CD4-positive, alpha-beta T cell treated with Interleukin-10 for 1 hour (primary cell): ENCODE measurements around the gene PKD1L1.
"Not testable (repeated sequence)": the region's sequence is repeated elsewhere in the genome, so short reads cannot be mapped to it uniquely, and the experiment has no call there.

ENCODE experiments used
- DNase-seq: peaks from one replicate; pipeline ENCODE4 v3.0.0-alpha.2; 2020

Gene PKD1L1

DNA sequence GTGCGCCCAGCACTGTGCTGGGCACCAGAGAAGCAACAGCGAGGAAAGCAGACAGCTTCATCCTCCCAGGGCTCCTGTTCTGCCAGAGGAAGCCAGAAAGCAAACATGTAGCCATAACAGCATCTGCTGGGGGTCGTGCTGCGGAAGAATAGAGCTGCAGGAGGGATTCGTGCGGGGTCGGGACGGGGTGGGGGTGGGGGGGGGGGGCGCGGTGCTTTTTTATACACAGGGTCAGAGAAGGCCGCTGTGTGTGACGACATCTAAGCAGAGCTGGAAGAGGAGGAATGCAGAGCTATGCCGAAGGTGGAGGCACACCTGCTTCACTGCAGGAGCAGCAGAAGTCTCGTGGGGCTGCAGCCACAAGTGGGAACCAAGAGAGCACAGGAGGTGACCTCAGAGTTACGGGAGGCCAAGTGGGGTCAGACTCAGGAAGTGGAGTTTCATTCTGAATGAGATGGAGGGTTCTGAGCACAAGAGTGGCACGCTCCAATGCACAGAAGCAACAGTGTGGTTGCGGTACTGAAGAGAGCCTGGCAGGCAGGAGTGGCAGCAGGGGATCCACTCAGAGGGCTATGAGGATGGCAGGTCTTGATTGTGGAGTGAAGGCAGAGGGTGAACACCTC lies 11.1 kb downstream of the PKD1L1 start:
- DNase-seq = no peak

DNA sequence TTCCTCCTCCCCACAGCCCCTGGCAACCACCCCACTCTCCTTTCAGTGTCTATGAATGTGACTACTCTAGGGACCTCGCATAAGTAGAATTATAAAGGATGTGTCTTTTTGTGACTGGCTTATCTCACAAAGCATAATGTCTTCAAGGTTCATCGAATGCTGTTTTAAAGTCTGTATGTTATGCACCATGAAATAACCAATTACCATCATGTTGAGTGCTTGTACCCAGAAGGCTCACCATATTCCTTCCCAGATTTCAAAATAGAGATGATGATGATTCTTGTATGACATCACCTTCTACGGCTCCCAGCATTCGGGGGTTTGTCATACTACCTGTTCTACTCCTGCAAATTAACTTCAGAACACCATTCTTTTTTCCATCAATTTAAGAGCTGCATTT lies 11.9 kb downstream of the PKD1L1 start:
- no peak for DNase-seq

- DNase-seq = no peak
Measured at GRCh38 chr7:47935336-47935735, 12.9 kb downstream of the PKD1L1 start.

GRCh38 chr7:47934831-47935230 lies 13.4 kb downstream of the PKD1L1 start:
- DNase-seq = no peak

DNA sequence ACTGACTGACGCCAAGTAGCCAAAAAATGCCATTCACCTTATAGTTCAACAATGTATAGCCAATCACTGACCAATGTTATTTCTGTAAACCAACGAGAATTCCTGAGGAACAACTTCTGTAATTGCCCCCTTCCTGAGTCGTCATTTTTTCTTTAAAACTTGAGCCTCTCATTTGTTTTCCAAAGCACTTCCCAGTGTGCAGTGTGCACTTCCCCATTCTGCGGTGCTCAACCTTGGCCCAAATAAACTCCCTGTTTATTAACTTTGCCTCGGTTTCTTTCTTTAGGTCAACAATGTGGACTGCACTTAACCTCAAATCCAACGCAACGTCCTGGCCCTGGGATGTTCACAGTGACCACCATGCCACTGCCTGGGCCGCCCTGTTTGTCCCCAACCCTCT lies 15.1 kb downstream of the PKD1L1 start:
- no peak for DNase-seq

DNA sequence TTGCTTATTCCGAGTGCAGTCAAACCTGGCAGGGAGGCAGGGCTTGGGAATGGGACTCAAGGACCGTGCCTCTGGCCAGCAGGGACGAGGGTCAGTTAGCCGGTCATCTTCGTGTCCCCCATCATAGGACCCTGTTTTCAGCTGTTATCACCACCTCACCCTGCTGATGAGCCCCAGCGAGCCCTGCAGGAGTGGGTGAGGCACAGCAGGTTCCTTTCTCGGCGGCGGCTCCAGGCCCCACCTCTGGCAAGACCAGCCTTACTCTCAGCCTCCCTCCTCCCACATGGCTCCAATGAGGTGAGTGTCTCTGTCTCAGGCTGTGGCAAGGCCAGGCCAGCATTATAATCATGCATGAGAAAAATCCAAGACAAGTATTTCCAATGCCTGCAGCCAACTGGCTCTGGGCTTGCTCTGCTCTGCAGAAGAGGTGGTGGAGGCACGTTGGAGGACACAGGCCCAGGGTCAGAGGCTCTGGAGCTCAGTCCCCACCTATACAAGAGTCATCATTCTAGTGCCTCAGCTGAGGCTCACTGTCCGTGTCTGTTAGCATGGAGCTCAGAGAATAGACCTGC lies 15.7 kb downstream of the PKD1L1 start:
- DNase-seq = no peak

DNA sequence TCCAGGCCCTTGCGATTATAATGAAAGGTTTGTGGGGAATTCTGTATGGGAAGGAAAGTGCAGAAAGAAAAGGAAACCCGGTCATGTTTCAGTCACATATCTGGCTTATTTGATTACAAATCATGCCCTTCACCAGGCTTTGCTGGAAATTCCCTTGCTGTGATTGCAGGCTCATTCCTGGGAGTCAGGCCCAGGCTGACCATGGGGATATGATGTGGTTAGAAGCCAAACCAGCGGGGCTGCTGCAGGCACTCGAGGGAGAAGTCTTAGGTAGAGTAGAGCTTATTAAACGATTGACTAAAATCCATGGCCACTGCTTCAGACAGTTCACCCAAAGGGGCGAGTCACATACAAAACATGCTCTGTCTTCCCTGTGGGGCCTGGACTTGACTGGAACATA lies 16.2 kb downstream of the PKD1L1 start:
- DNase-seq = no peak

DNA sequence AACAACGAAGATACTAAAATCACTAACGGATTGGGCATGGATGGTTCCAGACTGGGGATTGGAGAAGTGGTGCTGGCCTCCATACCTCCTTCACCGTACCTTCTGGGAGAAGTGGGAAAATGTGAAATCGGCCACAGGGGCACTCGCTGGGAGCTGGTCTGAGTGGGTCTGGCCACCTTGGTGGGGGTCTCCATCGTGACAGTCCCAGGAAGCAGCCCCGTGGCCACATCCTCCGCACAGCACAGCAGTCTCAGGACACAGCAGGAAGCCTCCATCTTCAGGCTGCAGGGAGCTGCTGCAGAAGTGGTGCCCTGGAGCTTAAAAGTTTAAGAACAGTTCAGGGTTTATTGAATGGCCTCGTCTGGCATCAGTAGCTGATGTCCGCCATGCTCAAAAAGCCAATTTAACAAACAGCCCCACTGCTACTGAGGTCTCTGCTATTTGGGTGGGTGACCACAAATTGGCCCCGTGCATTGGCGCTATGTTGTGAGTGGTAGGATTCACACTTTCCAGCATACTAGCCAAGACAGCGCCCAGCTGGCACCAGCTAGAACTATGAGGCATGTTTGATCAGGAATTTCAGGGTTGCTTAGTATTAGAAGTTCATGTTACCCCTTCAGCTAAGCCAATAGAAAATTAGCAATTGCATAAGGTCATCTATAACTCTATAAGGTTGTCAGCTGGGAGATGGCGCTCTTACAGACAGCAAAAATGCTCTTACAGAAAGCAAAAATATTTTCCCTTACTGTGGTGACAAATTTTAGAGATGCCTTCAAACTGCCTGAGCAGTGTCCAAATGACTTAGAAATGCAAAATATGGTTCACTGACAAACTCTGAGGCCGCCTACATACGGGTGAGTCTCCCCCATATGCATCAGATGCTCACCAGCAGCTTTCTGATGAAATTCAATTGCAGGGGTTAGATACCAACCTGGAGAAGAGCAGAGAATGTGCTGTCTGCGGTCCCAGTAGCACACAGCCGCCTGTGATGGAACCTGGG lies 17.0 kb downstream of the PKD1L1 start:
- DNase-seq = no peak

GRCh38 chr7:47924266-47924665 lies 24.0 kb downstream of the PKD1L1 start:
- no peak for DNase-seq

GRCh38 chr7:47923081-47923875 lies 25.0 kb downstream of the PKD1L1 start:
- not testable (repeated sequence) for DNase-seq

GRCh38 chr7:47916514-47916913 lies 31.8 kb downstream of the PKD1L1 start:
- not testable (repeated sequence) for DNase-seq

DNA sequence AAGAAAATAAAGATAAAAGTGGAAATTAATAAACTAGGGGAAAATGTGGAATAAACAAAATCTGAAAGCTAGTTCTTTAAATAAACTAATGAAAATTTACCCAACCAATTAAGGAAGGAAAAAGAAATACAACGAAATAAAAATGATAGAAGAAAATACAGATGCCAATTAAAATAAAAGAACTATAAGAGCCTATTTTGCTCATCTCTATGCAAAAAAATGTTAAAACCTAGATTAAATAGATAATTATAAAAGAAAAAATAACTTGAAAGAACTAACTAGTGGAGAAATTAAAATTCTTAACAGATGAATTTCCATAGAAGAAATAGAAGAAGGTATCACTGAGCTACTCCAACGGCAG lies 32.7 kb downstream of the PKD1L1 start:
- no peak for DNase-seq

DNA sequence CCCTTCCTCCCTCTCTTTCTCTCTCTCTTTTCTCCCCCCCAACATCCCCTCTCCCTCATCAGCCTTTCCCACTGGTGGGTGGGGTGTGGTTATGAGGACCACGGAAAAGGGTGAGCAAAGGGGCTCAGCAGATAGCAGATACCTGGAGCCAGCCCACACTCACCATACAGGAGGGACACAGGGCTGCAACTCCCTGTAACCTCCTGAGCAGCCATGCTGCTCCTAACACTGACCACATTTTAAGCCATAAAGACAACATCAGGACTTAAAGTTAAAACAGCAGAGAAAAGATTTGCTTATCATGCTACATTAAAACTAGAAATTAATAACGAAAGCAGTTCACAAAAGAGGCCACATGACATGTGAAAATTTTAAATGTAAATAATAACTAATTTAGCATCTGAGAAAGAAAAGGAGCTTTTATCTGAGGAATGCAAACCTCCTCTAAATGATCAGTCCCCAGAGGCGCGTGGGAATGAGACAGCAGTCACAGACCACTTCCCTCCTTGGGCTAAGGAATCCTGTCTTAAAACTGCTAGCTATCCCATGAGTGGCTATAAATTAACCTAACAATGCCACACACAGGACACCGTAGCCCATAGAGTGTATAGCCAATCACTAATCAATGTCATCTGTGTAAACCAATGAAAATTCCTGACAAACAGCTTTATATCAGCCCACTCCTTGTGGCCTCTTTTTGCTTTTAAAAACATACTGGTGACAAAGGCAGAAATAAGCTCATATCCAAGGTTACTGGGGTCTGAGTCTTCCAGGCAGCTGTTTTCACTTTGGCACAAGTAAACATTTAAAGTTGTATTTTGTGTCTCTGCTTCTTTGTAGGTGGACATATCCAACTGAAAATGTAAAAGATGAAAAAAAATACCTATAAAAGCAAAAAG lies 33.3 kb downstream of the PKD1L1 start:
- DNase-seq = no peak

DNA sequence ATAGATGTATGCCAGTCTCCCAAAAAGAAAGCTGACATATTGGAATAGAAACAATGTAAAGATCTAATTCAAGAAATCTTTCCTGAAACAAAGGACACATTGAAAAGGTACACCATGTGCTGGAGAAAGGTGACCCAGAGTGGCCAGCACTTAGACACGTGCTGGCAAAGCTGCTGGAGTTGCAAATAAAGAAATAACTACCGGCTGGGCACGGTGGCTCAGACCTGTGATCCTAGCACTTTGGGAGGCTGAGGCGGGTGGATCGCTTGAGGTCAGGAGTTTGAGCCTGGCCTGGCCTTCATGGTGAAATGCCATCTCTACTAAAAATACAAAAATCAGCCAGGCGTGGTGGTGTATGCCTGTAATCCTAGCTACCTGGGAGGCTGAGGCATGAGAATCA lies 35.9 kb downstream of the PKD1L1 start:
- DNase-seq = no peak

- no peak for DNase-seq
Measured at GRCh38 chr7:47908720-47909119, 39.5 kb downstream of the PKD1L1 start.

GRCh38 chr7:47907981-47908616 lies 40.2 kb downstream of the PKD1L1 start:
- no peak for DNase-seq

DNA sequence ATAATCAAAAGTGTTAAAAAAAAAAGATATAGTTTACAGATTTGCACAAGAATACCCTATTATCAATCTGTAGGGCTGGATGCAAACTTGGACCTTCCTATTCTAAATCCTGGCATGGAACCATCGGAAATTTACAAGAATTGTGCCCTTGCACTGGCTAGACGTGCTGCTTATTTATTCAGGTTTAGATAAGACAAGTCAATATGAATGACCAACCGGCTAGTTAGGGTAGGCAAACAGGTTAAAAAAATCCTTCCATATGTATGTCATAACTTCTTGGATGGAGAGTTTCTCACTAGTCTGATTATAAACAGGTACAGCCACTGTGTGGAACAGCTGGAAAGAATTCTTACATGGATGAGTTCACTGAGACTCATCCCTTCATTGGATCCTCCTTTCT lies 41.4 kb downstream of the PKD1L1 start:
- no peak for DNase-seq

GRCh38 chr7:47905076-47905920 lies 43.0 kb downstream of the PKD1L1 start:
- no peak for DNase-seq

GRCh38 chr7:47902013-47902412 lies 46.3 kb downstream of the PKD1L1 start:
- no peak for DNase-seq

- no peak for DNase-seq
Measured at GRCh38 chr7:47901542-47901941, 46.7 kb downstream of the PKD1L1 start.

- DNase-seq = no peak
Measured at GRCh38 chr7:47897831-47898230, 50.4 kb downstream of the PKD1L1 start.
